Suprapubic skin (tissue), 3 donors: Measurements from ENCODE around the gene TRIM31.

ENCODE experiments used
- EP300 ChIP-seq: sonication (generic); formaldehyde crosslinking; IDR thresholded peaks from one replicate; pipeline ENCODE4 v1.6.1; 2017; ENCODE audit warnings: antibody characterized with exemption
- POLR2A ChIP-seq, 2 donors: fragments of 450-650 bp; IDR thresholded peaks; one replicate each; pipeline ENCODE4 v1.6.1; 2017; ENCODE audit warnings: antibody characterized with exemption in 2 of 2, mild to moderate bottlenecking in 2 of 2, moderate library complexity in 2 of 2
- TF ChIP-seq, protein P1 (sequence below), 2 donors: fragments of 200-600 bp in 1 of 2; fragments of 450-650 bp in 1 of 2; sonication (generic) in 1 of 2; IDR thresholded peaks; one replicate each; pipeline ENCODE4 v1.5.1; 2016 to 2019; ENCODE audit warnings: antibody characterized with exemption in 2 of 2, mild to moderate bottlenecking in 1 of 2, moderate library complexity in 1 of 2

DNA sequence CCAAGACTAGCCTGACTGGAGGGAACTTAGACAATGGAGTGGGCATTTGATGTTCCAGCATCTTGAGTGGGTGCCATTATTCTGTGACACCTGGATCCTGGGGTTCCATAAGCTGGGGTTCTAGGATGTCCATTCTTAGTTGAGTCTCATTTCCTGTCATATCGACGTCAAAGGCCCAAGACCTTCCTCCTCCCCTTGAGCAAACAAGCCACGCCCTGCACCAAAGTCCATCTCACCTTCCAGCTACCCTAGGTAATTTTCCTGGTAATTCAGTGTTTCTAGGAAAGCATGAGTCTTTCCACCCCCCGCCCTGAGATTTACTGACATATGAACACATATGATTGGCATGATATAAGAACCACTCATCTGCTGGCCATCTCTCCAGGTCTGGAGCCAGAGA is 22.9 kb upstream of the TRIM31 start, which contains the start of gene TRIM40:
- TF ChIP-seq, protein P1, sequence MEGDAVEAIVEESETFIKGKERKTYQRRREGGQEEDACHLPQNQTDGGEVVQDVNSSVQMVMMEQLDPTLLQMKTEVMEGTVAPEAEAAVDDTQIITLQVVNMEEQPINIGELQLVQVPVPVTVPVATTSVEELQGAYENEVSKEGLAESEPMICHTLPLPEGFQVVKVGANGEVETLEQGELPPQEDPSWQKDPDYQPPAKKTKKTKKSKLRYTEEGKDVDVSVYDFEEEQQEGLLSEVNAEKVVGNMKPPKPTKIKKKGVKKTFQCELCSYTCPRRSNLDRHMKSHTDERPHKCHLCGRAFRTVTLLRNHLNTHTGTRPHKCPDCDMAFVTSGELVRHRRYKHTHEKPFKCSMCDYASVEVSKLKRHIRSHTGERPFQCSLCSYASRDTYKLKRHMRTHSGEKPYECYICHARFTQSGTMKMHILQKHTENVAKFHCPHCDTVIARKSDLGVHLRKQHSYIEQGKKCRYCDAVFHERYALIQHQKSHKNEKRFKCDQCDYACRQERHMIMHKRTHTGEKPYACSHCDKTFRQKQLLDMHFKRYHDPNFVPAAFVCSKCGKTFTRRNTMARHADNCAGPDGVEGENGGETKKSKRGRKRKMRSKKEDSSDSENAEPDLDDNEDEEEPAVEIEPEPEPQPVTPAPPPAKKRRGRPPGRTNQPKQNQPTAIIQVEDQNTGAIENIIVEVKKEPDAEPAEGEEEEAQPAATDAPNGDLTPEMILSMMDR (IDR thresholded peaks at IDR 0.05), result no peak
- TF ChIP-seq EP300, result no peak
- no peak for TF ChIP-seq POLR2A (IDR thresholded peaks at IDR 0.05)
